ENCODE results near the gene CST1.
"Not testable (repeated sequence)": the region's sequence is repeated elsewhere in the genome, so short reads cannot be mapped to it uniquely, and the experiment has no call there.

Gene CST1

DNA sequence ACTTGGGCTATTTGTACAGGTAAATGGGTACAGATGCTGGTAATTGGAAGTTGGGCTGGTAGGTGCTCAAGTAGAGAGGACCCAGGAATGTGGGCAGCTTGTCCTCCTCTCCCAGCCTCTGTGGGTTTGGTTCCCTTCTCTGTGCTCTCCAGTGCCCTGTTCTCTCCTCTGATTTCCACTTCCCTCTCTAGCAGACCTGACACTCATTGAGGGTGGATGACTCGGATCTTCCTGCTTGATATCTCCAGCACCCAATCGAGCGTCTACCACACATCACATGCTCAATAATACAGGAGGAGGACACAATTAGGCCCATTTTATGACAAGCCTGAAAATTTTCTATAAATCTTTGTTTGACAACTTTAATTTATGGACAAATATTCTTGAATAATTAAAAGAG lies 23.7 kb downstream of the CST1 start:
- no peaks in the 10 kb centered on the region for H3K4me1 ChIP-seq (ENCODE audit: insufficient read depth, low read length, severe bottlenecking)
- no peaks in the 10 kb centered on the region for H4K20me1 ChIP-seq (ENCODE audit: insufficient read depth, low read length)
- no peaks in the 10 kb centered on the region for H3K79me2 ChIP-seq (ENCODE audit: insufficient read depth, low read length)
- no peaks in the 10 kb centered on the region for H3K9me2 ChIP-seq (ENCODE audit: low read depth, low read length)
- no peak overlapping the region for H3K4me3 ChIP-seq (ENCODE audit: low read depth, low read length, poor library complexity, severe bottlenecking)
- H3K4me2 ChIP-seq (ENCODE audit: low read length), result no peak overlapping the region
- no peaks in the 10 kb centered on the region for H3K27me3 ChIP-seq (ENCODE audit: insufficient read depth, low read length)
- no peaks in the 10 kb centered on the region for H3K9me3 ChIP-seq (ENCODE audit: low read length)
- H3K9ac ChIP-seq (ENCODE audit: low read length), result no peak overlapping the region
- TF ChIP-seq, protein P1, sequence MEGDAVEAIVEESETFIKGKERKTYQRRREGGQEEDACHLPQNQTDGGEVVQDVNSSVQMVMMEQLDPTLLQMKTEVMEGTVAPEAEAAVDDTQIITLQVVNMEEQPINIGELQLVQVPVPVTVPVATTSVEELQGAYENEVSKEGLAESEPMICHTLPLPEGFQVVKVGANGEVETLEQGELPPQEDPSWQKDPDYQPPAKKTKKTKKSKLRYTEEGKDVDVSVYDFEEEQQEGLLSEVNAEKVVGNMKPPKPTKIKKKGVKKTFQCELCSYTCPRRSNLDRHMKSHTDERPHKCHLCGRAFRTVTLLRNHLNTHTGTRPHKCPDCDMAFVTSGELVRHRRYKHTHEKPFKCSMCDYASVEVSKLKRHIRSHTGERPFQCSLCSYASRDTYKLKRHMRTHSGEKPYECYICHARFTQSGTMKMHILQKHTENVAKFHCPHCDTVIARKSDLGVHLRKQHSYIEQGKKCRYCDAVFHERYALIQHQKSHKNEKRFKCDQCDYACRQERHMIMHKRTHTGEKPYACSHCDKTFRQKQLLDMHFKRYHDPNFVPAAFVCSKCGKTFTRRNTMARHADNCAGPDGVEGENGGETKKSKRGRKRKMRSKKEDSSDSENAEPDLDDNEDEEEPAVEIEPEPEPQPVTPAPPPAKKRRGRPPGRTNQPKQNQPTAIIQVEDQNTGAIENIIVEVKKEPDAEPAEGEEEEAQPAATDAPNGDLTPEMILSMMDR (IDR thresholded peaks at IDR 0.05; ENCODE audit: low read length), result no peak
- TF ChIP-seq EZH2 (IDR thresholded peaks at IDR 0.05; ENCODE audit: borderline replicate concordance, low read length), result no peak
- no peak overlapping the region for H2AFZ ChIP-seq (ENCODE audit: low read length)
- H3K27ac ChIP-seq (ENCODE audit: low read depth, low read length, poor library complexity, severe bottlenecking), result no peak overlapping the region
- H3F3A ChIP-seq (ENCODE audit: insufficient read depth, low read length), result no peaks in the 10 kb centered on the region
- H3K36me3 ChIP-seq (ENCODE audit: insufficient read depth, low read length), result no peaks in the 10 kb centered on the region

DNA sequence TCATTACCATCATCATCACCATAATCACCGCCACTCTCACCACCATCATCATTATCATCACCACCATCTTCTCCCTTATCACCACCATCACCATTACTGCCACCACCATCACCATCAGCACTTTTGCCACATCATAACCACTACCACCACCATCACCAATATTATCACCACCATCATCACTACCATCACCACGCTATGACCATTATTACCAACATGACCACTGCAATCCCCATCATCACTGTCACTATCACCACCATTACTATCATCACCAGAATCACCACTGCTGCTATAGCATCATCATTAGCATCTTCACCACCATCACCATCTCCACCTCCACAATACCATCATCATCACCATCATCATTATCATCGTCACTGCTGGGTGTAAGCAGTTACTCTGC lies 25.6 kb downstream of the CST1 start:
- H3K27ac ChIP-seq (ENCODE audit: low read depth, low read length, poor library complexity, severe bottlenecking), result no peak overlapping the region
- H4K20me1 ChIP-seq (ENCODE audit: insufficient read depth, low read length), result no peaks in the 10 kb centered on the region
- H3K4me3 ChIP-seq (ENCODE audit: low read depth, low read length, poor library complexity, severe bottlenecking), result no peak overlapping the region
- H3K4me2 ChIP-seq (ENCODE audit: low read length), result no peak overlapping the region
- no peak overlapping the region for H2AFZ ChIP-seq (ENCODE audit: low read length)
- no peaks in the 10 kb centered on the region for H3K79me2 ChIP-seq (ENCODE audit: insufficient read depth, low read length)
- no peaks in the 10 kb centered on the region for H3K36me3 ChIP-seq (ENCODE audit: insufficient read depth, low read length)
- H3K4me1 ChIP-seq (ENCODE audit: insufficient read depth, low read length, severe bottlenecking), result no peaks in the 10 kb centered on the region
- no peaks in the 10 kb centered on the region for H3K9me2 ChIP-seq (ENCODE audit: low read depth, low read length)
- H3K9ac ChIP-seq (ENCODE audit: low read length), result no peak overlapping the region
- TF ChIP-seq EZH2 (IDR thresholded peaks at IDR 0.05; ENCODE audit: borderline replicate concordance, low read length), result no peak
- TF ChIP-seq, protein P1 (IDR thresholded peaks at IDR 0.05; ENCODE audit: low read length), result no peak
- H3F3A ChIP-seq (ENCODE audit: insufficient read depth, low read length), result no peaks in the 10 kb centered on the region
- H3K9me3 ChIP-seq (ENCODE audit: low read length), result no peaks in the 10 kb centered on the region
- H3K27me3 ChIP-seq (ENCODE audit: insufficient read depth, low read length), result no peaks in the 10 kb centered on the region

DNA sequence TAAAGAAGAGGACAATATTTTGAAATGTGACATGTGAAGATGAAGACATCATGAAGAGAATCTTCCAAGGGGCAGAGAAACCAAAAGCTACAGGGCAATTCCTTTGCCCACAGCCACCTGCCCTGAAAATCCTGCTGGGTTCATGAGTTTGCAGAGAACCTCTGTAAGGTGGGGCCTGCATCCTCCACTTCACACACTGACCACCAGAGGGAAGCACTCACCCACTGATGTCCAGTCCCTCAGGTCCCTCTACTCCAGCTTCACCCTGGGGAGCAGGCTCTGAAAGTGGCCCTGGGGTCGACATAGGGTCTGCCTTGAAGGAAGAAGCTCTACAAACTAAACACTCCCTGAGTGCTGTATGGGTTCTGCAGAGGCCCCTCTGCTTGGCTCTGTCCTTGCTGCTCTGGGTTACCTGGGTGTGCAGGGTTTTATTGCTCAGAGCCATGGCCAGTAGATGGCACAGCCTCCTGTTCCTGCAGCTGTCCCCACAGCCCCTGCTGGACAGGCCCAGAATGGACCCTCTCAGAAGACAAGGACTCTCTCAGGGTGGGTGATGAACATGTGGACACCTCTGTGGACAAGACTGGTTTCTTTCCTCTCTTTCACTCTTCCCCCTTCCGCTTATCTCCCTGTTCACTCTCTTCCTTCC lies 27.0 kb downstream of the CST1 start:
- H3F3A ChIP-seq (ENCODE audit: insufficient read depth, low read length); H2AFZ ChIP-seq (ENCODE audit: low read length); H3K4me1 ChIP-seq (ENCODE audit: insufficient read depth, low read length, severe bottlenecking); H3K4me2 ChIP-seq (ENCODE audit: low read length); H3K9me3 ChIP-seq (ENCODE audit: low read length); H3K9ac ChIP-seq (ENCODE audit: low read length); H3K27ac ChIP-seq (ENCODE audit: low read depth, low read length, poor library complexity, severe bottlenecking); H3K9me2 ChIP-seq (ENCODE audit: low read depth, low read length); H3K36me3 ChIP-seq (ENCODE audit: insufficient read depth, low read length); H3K27me3 ChIP-seq (ENCODE audit: insufficient read depth, low read length); H3K4me3 ChIP-seq (ENCODE audit: low read depth, low read length, poor library complexity, severe bottlenecking); H4K20me1 ChIP-seq (ENCODE audit: insufficient read depth, low read length); H3K79me2 ChIP-seq (ENCODE audit: insufficient read depth, low read length): not testable (repeated sequence)
- TF ChIP-seq, protein P1 (IDR thresholded peaks at IDR 0.05; ENCODE audit: low read length), result peak; percentile 38; the same call in 1 of the 2 replicates

DNA sequence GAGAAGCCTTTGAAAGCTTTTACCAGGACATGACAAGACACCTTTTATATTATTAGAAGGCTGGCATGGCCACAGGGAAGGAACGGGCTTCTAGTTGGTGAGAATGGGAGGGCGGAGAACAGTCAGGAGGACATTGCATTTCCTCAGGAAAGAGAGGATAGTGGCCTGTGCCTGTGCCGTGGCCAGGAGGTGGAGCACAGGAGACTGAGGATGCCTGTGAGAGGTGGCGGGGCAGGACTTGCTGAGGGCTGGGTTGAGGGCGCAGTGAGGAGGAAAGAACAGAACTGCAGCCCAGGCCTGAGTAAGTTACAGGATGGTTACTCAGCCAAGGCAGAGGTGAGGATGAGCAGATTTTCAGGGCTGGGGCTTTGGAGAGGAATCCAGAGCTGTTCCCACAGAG lies 27.9 kb downstream of the CST1 start:
- not testable (repeated sequence) for H3K4me2 ChIP-seq (ENCODE audit: low read length); H3K9me3 ChIP-seq (ENCODE audit: low read length); H3F3A ChIP-seq (ENCODE audit: insufficient read depth, low read length); H2AFZ ChIP-seq (ENCODE audit: low read length); H3K79me2 ChIP-seq (ENCODE audit: insufficient read depth, low read length); H3K27me3 ChIP-seq (ENCODE audit: insufficient read depth, low read length); H3K9ac ChIP-seq (ENCODE audit: low read length); H3K9me2 ChIP-seq (ENCODE audit: low read depth, low read length); H3K4me1 ChIP-seq (ENCODE audit: insufficient read depth, low read length, severe bottlenecking); H3K4me3 ChIP-seq (ENCODE audit: low read depth, low read length, poor library complexity, severe bottlenecking); H4K20me1 ChIP-seq (ENCODE audit: insufficient read depth, low read length); H3K36me3 ChIP-seq (ENCODE audit: insufficient read depth, low read length); H3K27ac ChIP-seq (ENCODE audit: low read depth, low read length, poor library complexity, severe bottlenecking)
